HepG2 (cell line): Measurements from ENCODE around the gene GRIN2D. TPM values are rescaled to one million over a fixed set of nuclear protein-coding genes. Genes with fewer than 3 reads are reported as not detected.
A peak's percentile ranks its signal among the peaks of the same experiment; 100 is the strongest.

Experiments used
- AHR ChIP-seq: IDR thresholded peaks from 2 replicates; pipeline ENCODE4 v1.6.1; 2018; ENCODE audit warnings: missing genetic modification reagents, missing compliant biosample characterization
- ATF6 ChIP-seq: sonication (generic); formaldehyde crosslinking; conservative IDR thresholded peaks from 2 replicates; pipeline ENCODE4 v1.4.0; 2020; ENCODE audit warnings: missing genetic modification reagents
- HDAC2 ChIP-seq: sonication (generic); formaldehyde crosslinking; IDR thresholded peaks from 2 replicates; pipeline ENCODE4 v1.4.0; 2020; ENCODE audit warnings: missing genetic modification reagents
- KDM4B ChIP-seq: sonication (generic); formaldehyde crosslinking; IDR thresholded peaks from 2 replicates; pipeline ENCODE4 v1.4.0; 2020; ENCODE audit warnings: missing genetic modification reagents
- MTA3 ChIP-seq: sonication (generic); formaldehyde crosslinking; IDR thresholded peaks from 2 replicates; pipeline ENCODE4 v1.4.0; 2020; ENCODE audit warnings: missing genetic modification reagents
- MTF2 ChIP-seq: sonication (generic); formaldehyde crosslinking; IDR thresholded peaks from 2 replicates; pipeline ENCODE4 v1.5.0; 2020; ENCODE audit warnings: missing genetic modification reagents, borderline replicate concordance
- NFRKB ChIP-seq: fragments of 450-650 bp; IDR thresholded peaks from 2 replicates; pipeline ENCODE4 v1.6.1; 2017
- NKX3-1 ChIP-seq: sonication (generic); formaldehyde crosslinking; IDR thresholded peaks from 2 replicates; pipeline ENCODE4 v1.5.0; 2020; ENCODE audit warnings: missing genetic modification reagents
- NRL ChIP-seq: sonication (generic); formaldehyde crosslinking; IDR thresholded peaks from 2 replicates; pipeline ENCODE4 v1.5.0; 2020; ENCODE audit warnings: missing genetic modification reagents, mild to moderate bottlenecking, moderate library complexity, borderline replicate concordance
- PHF21A ChIP-seq: sonication (generic); formaldehyde crosslinking; IDR thresholded peaks from 2 replicates; pipeline ENCODE4 v1.5.0; 2020; ENCODE audit warnings: mild to moderate bottlenecking, missing genetic modification reagents
- PRDM4 ChIP-seq: sonication (generic); formaldehyde crosslinking; IDR thresholded peaks from 2 replicates; pipeline ENCODE4 v1.9.0; 2021; ENCODE audit warnings: missing genetic modification reagents, borderline replicate concordance
- PRMT3 ChIP-seq: sonication (generic); formaldehyde crosslinking; IDR thresholded peaks from 2 replicates; pipeline ENCODE4 v1.8.1; 2022; ENCODE audit warnings: low read depth, mild to moderate bottlenecking, moderate library complexity, missing genetic modification reagents, borderline replicate concordance
- SMAD3 ChIP-seq: sonication (generic); formaldehyde crosslinking; IDR thresholded peaks from 2 replicates; pipeline ENCODE4 v1.4.0; 2020; ENCODE audit warnings: missing genetic modification reagents
- SRSF1 ChIP-seq: fragments of 200-400 bp; formaldehyde crosslinking; optimal IDR thresholded peaks from 2 replicates; pipeline ENCODE3; 2017; ENCODE audit warnings: mild to moderate bottlenecking, low read depth, low read length, moderate library complexity
- ZBTB8A ChIP-seq: sonication (generic); formaldehyde crosslinking; IDR thresholded peaks from 2 replicates; pipeline ENCODE4 v1.4.0; 2020; ENCODE audit warnings: mild to moderate bottlenecking, low read depth, missing genetic modification reagents, borderline replicate concordance
- ZFAT ChIP-seq: sonication (generic); formaldehyde crosslinking; conservative IDR thresholded peaks from 2 replicates; pipeline ENCODE4 v1.8.1; 2023; ENCODE audit warnings: missing genetic modification reagents, inconsistent platforms
- ZFP62 ChIP-seq: sonication (generic); formaldehyde crosslinking; IDR thresholded peaks from 2 replicates; pipeline ENCODE4 v1.4.0; 2020; ENCODE audit warnings: missing genetic modification reagents
- ZFP82 ChIP-seq: sonication (generic); formaldehyde crosslinking; IDR thresholded peaks from 2 replicates; pipeline ENCODE4 v1.5.1; 2020; ENCODE audit warnings: mild to moderate bottlenecking, missing genetic modification reagents, borderline replicate concordance
- ZNF20 ChIP-seq: sonication (generic); formaldehyde crosslinking; IDR thresholded peaks from 2 replicates; pipeline ENCODE4 v1.4.0; 2020; ENCODE audit warnings: mild to moderate bottlenecking, moderate library complexity, missing genetic modification reagents
- ZNF207 ChIP-seq: fragments of 450-650 bp; IDR thresholded peaks from 2 replicates; pipeline ENCODE4 v1.6.1; 2016; ENCODE audit warnings: antibody characterized with exemption, borderline replicate concordance
- ZNF230 ChIP-seq: sonication (generic); formaldehyde crosslinking; IDR thresholded peaks from 2 replicates; pipeline ENCODE4 v1.4.0; 2020; ENCODE audit warnings: mild to moderate bottlenecking, missing genetic modification reagents
- ZNF232 ChIP-seq: sonication (generic); formaldehyde crosslinking; IDR thresholded peaks from 2 replicates; pipeline ENCODE4 v1.4.0; 2020; ENCODE audit warnings: missing genetic modification reagents, borderline replicate concordance
- ZNF496 ChIP-seq: sonication (generic); formaldehyde crosslinking; IDR thresholded peaks from 2 replicates; pipeline ENCODE4 v1.8.1; 2023; ENCODE audit warnings: mild to moderate bottlenecking, moderate library complexity, missing genetic modification reagents; ENCODE audit not compliant: insufficient replicate concordance
- ZNF549 ChIP-seq: sonication (generic); formaldehyde crosslinking; IDR thresholded peaks from 2 replicates; pipeline ENCODE4 v1.5.0; 2020; ENCODE audit warnings: missing genetic modification reagents
- ZNF660 ChIP-seq: sonication (generic); formaldehyde crosslinking; IDR thresholded peaks from 2 replicates; pipeline ENCODE4 v1.5.1; 2020; ENCODE audit warnings: mild to moderate bottlenecking, low read depth, missing genetic modification reagents, borderline replicate concordance
- ZNF709 ChIP-seq: sonication (generic); formaldehyde crosslinking; IDR thresholded peaks from 2 replicates; pipeline ENCODE4 v1.5.0; 2020; ENCODE audit warnings: mild to moderate bottlenecking, missing genetic modification reagents
- ZNF737 ChIP-seq: sonication (generic); formaldehyde crosslinking; IDR thresholded peaks from 2 replicates; pipeline ENCODE4 v1.5.0; 2020; ENCODE audit warnings: missing genetic modification reagents, mild to moderate bottlenecking, borderline replicate concordance
- polyA plus RNA-seq, 8 experiments: library from polyadenylated mRNA; depleted of rRNA in 3 of 8; stranded (reverse) in 7 of 8; unstranded in 1 of 8; fragments of >200 nt; fragmentation: Illumina TruSeq in 4 of 8; extraction: Trizol in 4 of 8; gene quantifications; 2 replicates each; pipeline versions ENCODE4 v1.2.1 to v1.2.3, GENCODE V29; 2011 to 2016; ENCODE audit warnings: low read depth in 4 of 8, missing spikeins in 1 of 8, mixed read lengths in 1 of 8; ENCODE audit not compliant: insufficient read depth in 1 of 8
- total RNA-seq, 5 experiments: library from RNA; depleted of rRNA; stranded (reverse); fragments of >200 nt; fragmentation: Illumina TruSeq; extraction: Trizol; gene quantifications; 2 replicates each; pipeline ENCODE4 v1.2.3, GENCODE V29; 2016; ENCODE audit warnings: low read depth in 1 of 5

Gene GRIN2D
- total and polyA plus RNA-seq, 2 of the 13 experiments (the other 11 are each of a cell fraction or from before 2014, with no cell fraction given): 0.02 to 0.13 TPM

GRCh38 chr19:48354332-48354992 lies 39.0 kb upstream of the GRIN2D start (continued):
- no peak for TF ChIP-seq NKX3-1 (CRISPR knock-in tag)
- no peak for TF ChIP-seq NRL (CRISPR knock-in tag)
- no peak for TF ChIP-seq MTA3 (CRISPR knock-in tag)
- TF ChIP-seq ZNF709 (CRISPR knock-in tag): no peak
- no peak for TF ChIP-seq PRDM4 (CRISPR knock-in tag)
- no peak for TF ChIP-seq ZNF207
- TF ChIP-seq ZBTB8A (CRISPR knock-in tag): no peak
- no peak for TF ChIP-seq AHR
- TF ChIP-seq SRSF1: no peak
- no peak for TF ChIP-seq ZFAT
- 0 out of 2 replicates have a peak, but pooled peaks have one; percentile 25 for TF ChIP-seq KDM4B (CRISPR knock-in tag)
- TF ChIP-seq ZNF496 (CRISPR knock-in tag): no peak
- no peak for TF ChIP-seq ZNF549 (CRISPR knock-in tag)
- TF ChIP-seq NFRKB: no peak
- peak; percentile 96 for TF ChIP-seq PHF21A (CRISPR knock-in tag)
- no peak for TF ChIP-seq ZFP62
- TF ChIP-seq HDAC2 (CRISPR knock-in tag): peak; percentile 85
- no peak for TF ChIP-seq ATF6 (CRISPR knock-in tag)
- no peak for TF ChIP-seq ZNF20 (CRISPR knock-in tag)
- no peak for TF ChIP-seq ZNF232
- TF ChIP-seq ZNF230: peak; percentile 72; the same call in 1 of the 2 replicates
- TF ChIP-seq ZFP82 (CRISPR knock-in tag): peak; percentile 74; the same call in 1 of the 2 replicates
- TF ChIP-seq ZNF660 (CRISPR knock-in tag): no peak
- TF ChIP-seq SMAD3 (CRISPR knock-in tag): peak; percentile 88
- no peak for TF ChIP-seq ZNF737
- TF ChIP-seq MTF2 (CRISPR knock-in tag): no peak
- TF ChIP-seq PRMT3 (CRISPR knock-in tag): no peak
